PFSK-1 (cell line): ENCODE measurements around the gene ADGRF5.

ENCODE experiments used
- FOXP2 ChIP-seq: optimal IDR thresholded peaks from 2 replicates; pipeline ENCODE3; 2011; ENCODE audit warnings: borderline replicate concordance, control low read depth, inconsistent platforms; ENCODE audit not compliant: insufficient read depth; ENCODE audit errors: extremely low read length, extremely low read depth
- POLR2AphosphoS5 ChIP-seq: IDR thresholded peaks from 2 replicates; pipeline ENCODE4 v1.6.1; 2012; ENCODE audit warnings: low read depth, mild to moderate bottlenecking, control low read depth, low read length, moderate library complexity
- SIN3A ChIP-seq: IDR thresholded peaks from 2 replicates; pipeline ENCODE4 v1.6.1; 2012; ENCODE audit warnings: mild to moderate bottlenecking, low read length, moderate library complexity, borderline replicate concordance; ENCODE audit not compliant: insufficient read depth
- TAF1 ChIP-seq: IDR thresholded peaks from 2 replicates; pipeline ENCODE4 v1.6.1; 2012; ENCODE audit warnings: low read length, control low read depth, borderline replicate concordance; ENCODE audit not compliant: insufficient read depth
- TF ChIP-seq, protein P1 (sequence below), 2 experiments: IDR thresholded peaks; 2 replicates each; pipeline versions ENCODE4 v1.6.1 to v1.8.0; 2011 to 2012; ENCODE audit warnings: low read depth in 2 of 2, low read length in 2 of 2, control low read depth in 1 of 2, inconsistent platforms in 1 of 2, mild to moderate bottlenecking in 1 of 2, moderate library complexity in 1 of 2; ENCODE audit not compliant: insufficient read depth in 1 of 2

The ADGRF5 gene

DNA sequence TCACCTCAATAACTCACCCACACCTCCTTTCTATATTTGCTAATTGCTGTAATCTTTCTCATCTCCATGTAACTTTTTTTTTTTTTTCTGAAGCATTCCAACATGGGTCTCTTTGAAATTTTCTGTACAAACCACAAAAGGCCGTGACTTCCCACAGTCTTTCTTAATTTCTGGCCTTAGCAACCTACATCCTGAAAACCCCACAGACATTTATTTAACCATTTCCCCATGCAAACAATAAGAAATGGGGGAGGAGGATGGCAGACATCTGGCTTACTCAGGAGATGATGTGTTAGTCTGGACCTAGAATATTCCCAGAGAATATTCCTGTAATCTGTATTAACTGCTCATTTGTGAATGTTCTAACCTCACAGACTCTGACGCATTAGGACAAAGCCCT, 70.9 kb downstream of the ADGRF5 start:
- TF ChIP-seq TAF1 (no peak), POLR2AphosphoS5 (no peak), SIN3A (no peak), FOXP2 (no peak)
- TF ChIP-seq, protein P1, sequence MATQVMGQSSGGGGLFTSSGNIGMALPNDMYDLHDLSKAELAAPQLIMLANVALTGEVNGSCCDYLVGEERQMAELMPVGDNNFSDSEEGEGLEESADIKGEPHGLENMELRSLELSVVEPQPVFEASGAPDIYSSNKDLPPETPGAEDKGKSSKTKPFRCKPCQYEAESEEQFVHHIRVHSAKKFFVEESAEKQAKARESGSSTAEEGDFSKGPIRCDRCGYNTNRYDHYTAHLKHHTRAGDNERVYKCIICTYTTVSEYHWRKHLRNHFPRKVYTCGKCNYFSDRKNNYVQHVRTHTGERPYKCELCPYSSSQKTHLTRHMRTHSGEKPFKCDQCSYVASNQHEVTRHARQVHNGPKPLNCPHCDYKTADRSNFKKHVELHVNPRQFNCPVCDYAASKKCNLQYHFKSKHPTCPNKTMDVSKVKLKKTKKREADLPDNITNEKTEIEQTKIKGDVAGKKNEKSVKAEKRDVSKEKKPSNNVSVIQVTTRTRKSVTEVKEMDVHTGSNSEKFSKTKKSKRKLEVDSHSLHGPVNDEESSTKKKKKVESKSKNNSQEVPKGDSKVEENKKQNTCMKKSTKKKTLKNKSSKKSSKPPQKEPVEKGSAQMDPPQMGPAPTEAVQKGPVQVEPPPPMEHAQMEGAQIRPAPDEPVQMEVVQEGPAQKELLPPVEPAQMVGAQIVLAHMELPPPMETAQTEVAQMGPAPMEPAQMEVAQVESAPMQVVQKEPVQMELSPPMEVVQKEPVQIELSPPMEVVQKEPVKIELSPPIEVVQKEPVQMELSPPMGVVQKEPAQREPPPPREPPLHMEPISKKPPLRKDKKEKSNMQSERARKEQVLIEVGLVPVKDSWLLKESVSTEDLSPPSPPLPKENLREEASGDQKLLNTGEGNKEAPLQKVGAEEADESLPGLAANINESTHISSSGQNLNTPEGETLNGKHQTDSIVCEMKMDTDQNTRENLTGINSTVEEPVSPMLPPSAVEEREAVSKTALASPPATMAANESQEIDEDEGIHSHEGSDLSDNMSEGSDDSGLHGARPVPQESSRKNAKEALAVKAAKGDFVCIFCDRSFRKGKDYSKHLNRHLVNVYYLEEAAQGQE (IDR thresholded peaks at IDR 0.05; ENCODE audit: insufficient read depth in 1 of 2, low read depth in 2 of 2, low read length in 2 of 2) = no peak

DNA sequence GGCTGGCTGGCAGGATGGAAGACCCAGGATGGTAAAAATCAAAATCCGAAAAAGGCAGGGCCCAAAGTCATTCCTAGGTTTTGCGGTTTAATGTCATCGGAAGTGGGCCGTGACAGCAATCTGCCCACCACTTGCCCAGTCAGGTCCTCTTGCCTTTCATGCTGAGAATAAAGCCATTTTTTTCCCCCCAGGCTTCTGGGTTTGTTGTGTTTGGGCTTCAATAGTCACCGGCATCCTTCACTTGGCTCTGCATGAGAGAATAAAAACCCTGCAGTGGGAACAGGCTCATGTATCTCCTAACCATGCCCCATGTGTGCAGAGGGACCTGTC, 72.4 kb downstream of the ADGRF5 start:
- TF ChIP-seq POLR2AphosphoS5 (no peak), SIN3A (no peak), FOXP2 (no peak), TAF1 (no peak)
- TF ChIP-seq, protein P1 (IDR thresholded peaks at IDR 0.05; ENCODE audit: insufficient read depth in 1 of 2, low read depth in 2 of 2, low read length in 2 of 2) = no peak

DNA sequence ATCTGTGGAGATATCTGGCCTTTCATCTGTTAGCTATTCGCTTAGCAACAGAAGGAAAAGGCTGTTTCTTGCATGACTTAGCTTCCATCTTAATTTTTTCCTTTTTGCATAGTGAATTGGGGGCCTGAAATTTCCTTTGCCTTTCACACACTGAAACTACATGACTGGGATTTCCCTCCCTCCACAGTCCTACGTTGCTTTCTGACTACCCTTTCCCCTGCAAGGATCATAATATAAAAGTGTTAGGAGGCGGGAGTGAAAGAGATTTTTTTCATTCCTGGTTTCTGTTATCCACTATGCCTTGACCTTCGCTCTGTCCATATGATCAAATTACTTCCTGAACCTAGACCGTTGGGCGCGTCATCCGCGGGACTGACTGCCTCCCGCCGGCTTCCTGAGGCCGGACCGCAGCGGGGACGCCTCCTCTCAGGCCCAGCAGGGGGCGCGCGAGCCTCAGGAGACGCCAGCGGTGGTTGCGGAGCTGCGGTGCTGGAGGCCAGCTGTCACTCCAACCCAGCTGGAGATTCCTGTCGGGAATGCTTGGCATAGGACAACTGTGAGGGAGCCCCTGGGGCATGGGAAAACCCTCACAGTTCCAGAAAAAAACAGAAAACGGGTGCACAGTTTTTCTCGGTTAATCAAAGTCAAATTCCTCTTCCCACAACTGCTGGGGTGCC, 72.9 kb downstream of the ADGRF5 start:
- TF ChIP-seq TAF1 (no peak), FOXP2 (peak; percentile 29), POLR2AphosphoS5 (no peak), SIN3A (no peak)
- TF ChIP-seq, protein P1 (IDR thresholded peaks at IDR 0.05; ENCODE audit: insufficient read depth in 1 of 2, low read depth in 2 of 2, low read length in 2 of 2) = no peak

DNA sequence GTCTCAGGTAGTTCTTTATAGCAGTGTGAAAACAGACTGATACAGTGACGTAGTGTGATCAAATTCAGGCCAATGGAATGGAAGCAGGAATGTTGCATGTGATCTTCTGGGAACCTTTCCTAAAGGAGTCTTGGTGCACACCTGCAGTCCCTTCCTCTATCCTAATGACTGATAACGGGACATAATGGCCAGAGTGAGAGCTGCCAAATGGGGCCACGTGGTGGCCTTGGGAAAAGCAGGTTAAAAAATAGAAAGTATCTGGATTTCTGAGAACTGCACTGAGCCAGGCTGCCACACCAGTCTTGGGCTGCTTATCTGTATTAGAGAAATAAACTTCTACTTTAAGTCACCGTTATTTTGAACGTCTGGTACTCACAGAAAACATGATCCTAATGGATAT, 76.6 kb downstream of the ADGRF5 start:
- TF ChIP-seq POLR2AphosphoS5 = no peak
- TF ChIP-seq FOXP2 = no peak
- no peak for TF ChIP-seq TAF1
- TF ChIP-seq, protein P1 (IDR thresholded peaks at IDR 0.05; ENCODE audit: insufficient read depth in 1 of 2, low read depth in 2 of 2, low read length in 2 of 2) = no peak
- no peak for TF ChIP-seq SIN3A

DNA sequence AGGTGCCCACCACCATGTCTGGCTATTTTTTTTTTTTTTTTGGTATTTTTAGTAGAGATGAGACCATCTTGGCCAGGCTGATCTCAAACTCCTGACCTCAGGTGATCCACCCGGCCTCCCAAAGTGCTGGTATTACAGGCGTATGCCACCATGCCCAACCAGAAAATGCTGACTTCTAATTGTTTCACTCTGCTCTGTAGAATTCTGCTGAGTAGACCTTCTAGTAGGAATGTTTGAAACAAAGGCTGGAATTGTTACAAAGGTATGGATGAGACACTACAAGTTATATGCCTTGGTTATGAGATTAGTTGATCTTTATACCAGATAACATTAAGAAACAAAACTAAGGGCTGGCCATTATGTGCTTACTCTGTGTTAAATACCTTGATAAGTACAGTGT, 83.7 kb downstream of the ADGRF5 start:
- TF ChIP-seq SIN3A (no peak), FOXP2 (no peak), POLR2AphosphoS5 (no peak), TAF1 (no peak)
- TF ChIP-seq, protein P1 (IDR thresholded peaks at IDR 0.05; ENCODE audit: insufficient read depth in 1 of 2, low read depth in 2 of 2, low read length in 2 of 2) = no peak
